ENCODE results near the gene BPGM.

DNA sequence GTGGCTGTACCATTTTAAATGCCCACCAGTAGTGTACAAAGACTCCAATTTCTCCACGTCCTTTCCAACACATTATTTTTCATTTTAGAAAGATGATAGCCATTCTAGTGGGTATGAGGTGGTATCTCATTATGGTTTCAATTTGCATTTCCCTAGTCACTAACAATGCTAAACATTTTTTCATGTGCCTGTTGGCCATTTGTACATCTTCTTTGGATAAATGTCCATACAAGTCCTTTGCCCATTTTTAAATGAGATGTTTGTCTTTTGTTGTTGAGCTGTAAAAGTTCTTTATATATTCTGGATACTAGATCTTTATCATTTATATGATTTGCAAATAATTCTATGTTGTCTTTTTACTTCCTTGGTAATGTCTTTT lies 18.9 kb upstream of the BPGM start:
- no peak for TF ChIP-seq RAD21 (IDR thresholded peaks at IDR 0.05; ENCODE audit: low read length)
- TF ChIP-seq, protein P1, sequence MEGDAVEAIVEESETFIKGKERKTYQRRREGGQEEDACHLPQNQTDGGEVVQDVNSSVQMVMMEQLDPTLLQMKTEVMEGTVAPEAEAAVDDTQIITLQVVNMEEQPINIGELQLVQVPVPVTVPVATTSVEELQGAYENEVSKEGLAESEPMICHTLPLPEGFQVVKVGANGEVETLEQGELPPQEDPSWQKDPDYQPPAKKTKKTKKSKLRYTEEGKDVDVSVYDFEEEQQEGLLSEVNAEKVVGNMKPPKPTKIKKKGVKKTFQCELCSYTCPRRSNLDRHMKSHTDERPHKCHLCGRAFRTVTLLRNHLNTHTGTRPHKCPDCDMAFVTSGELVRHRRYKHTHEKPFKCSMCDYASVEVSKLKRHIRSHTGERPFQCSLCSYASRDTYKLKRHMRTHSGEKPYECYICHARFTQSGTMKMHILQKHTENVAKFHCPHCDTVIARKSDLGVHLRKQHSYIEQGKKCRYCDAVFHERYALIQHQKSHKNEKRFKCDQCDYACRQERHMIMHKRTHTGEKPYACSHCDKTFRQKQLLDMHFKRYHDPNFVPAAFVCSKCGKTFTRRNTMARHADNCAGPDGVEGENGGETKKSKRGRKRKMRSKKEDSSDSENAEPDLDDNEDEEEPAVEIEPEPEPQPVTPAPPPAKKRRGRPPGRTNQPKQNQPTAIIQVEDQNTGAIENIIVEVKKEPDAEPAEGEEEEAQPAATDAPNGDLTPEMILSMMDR (IDR thresholded peaks at IDR 0.05) = no peak

Measured in SK-N-SH (cell line).